Measurements from ENCODE around the gene NPTXR. TPM values are rescaled to one million over a fixed set of nuclear protein-coding genes. Genes with fewer than 3 reads are reported as not detected.

The NPTXR gene
- total and polyA plus RNA-seq, 8 donors: 4.5 to 13.3 (median 9.2) TPM

GRCh38 chr22:38882972-38883622 is 39.3 kb upstream of the NPTXR start:
- H3K4me1 ChIP-seq: peaks cover 13 to 15% of the 10 kb centered on the region in 2 donors
- TF ChIP-seq CTCF (IDR thresholded peaks at IDR 0.05): no peak
- ATAC-seq (no peak), DNase-seq (no peak)
- no peak overlapping the region for H3K27ac ChIP-seq
- no peak overlapping the region for H3K4me3 ChIP-seq
- H3K36me3 ChIP-seq: no peaks in the 10 kb centered on the region
- intact Hi-C loops (cut with DNase I): no loop called here
- no peaks in the 10 kb centered on the region for H3K27me3 ChIP-seq
- no peaks in the 10 kb centered on the region for H3K9me3 ChIP-seq

GRCh38 chr22:38881997-38882879 is 38.4 kb upstream of the NPTXR start:
- H3K27me3 ChIP-seq: no peaks in the 10 kb centered on the region
- intact Hi-C loops (cut with DNase I): no loop called here
- no peak for DNase-seq
- peaks cover 13 to 15% of the 10 kb centered on the region in 2 donors for H3K4me1 ChIP-seq
- no peak for TF ChIP-seq CTCF (IDR thresholded peaks at IDR 0.05)
- peak; percentile 17 for ATAC-seq
- H3K27ac ChIP-seq: peak overlapping the region; percentile 18 to 42
- no peaks in the 10 kb centered on the region for H3K9me3 ChIP-seq
- H3K36me3 ChIP-seq: no peaks in the 10 kb centered on the region
- no peak overlapping the region for H3K4me3 ChIP-seq

- Histone ChIP-seq H3K27me3 (no peaks in the 10 kb centered on the region), H3K4me1 (peaks cover 13 to 15% of the 10 kb centered on the region in 2 donors), H3K9me3 (no peaks in the 10 kb centered on the region), H3K4me3 (no peak overlapping the region), H3K27ac (peak overlapping the region; percentile 18 to 42), H3K36me3 (no peaks in the 10 kb centered on the region)
- peak; percentile 68 for ATAC-seq
- DNase-seq: peak in 2 of 4 donors; percentile 82 to 89
- TF ChIP-seq CTCF (IDR thresholded peaks at IDR 0.05): no peak
- intact Hi-C loops (cut with DNase I): no loop called here
Measured at GRCh38 chr22:38881464-38881871, 37.6 kb upstream of the NPTXR start.

GRCh38 chr22:38879961-38880360 is 36.1 kb upstream of the NPTXR start:
- no peak overlapping the region for H3K27ac ChIP-seq

More at GRCh38 chr22:38879961-38880360, 36.1 kb upstream of the NPTXR start:
- no peaks in the 10 kb centered on the region for H3K27me3 ChIP-seq
- intact Hi-C loops (cut with DNase I): loop anchor here in 1 of 2 donors (10.0 kb wide), 1 partner anchor 245 kb away; no protein-coding TSS in a partner anchor
- H3K36me3 ChIP-seq: no peaks in the 10 kb centered on the region
- no peak for TF ChIP-seq CTCF (IDR thresholded peaks at IDR 0.05)
- no peak overlapping the region for H3K4me3 ChIP-seq
- DNase-seq (no peak), ATAC-seq (no peak)
- H3K9me3 ChIP-seq: no peaks in the 10 kb centered on the region
- H3K4me1 ChIP-seq: peaks cover 13 to 15% of the 10 kb centered on the region in 2 donors

Data from left lung (tissue), 10 donors.